Neural progenitor cell (in vitro differentiated cells): ENCODE measurements around the gene MYH15.

Source experiments
- CTCF ChIP-seq: fragments of 200-600 bp; sonication (generic); IDR thresholded peaks from 2 replicates; pipeline ENCODE4 v1.5.1; 2017; ENCODE audit warnings: antibody characterized with exemption, mild to moderate bottlenecking
- EZH2 ChIP-seq: fragments of 200-600 bp; sonication (generic); IDR thresholded peaks from 2 replicates; pipeline ENCODE4 v1.6.1; 2017; ENCODE audit warnings: antibody characterized with exemption, mild to moderate bottlenecking, moderate library complexity

DNA sequence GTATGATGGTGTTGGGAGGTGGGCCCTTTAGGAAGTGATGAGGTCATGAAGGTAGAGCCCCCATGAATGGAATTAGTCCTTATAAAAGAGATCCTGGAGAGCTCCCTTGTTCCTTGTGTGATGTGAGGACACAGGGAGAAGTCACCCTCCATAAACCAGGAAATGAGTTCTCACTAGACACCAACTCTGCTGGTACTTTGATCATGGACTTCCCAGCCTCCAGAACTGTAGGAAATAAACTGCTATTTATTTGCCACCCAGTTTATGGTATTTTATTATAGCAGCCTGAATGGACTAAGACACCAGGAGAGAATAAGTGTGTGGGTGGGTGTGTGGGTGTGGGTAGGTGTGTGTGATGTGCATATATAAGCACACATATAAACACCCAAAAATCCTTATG, 71.9 kb downstream of the MYH15 start:
- no peak for TF ChIP-seq CTCF
- no peak for TF ChIP-seq EZH2
